GM12891 (cell line): ENCODE results near the gene SUN5.

ENCODE experiments used
- POLR2A ChIP-seq: IDR thresholded peaks from 2 replicates; pipeline ENCODE4 v1.6.1; 2011; ENCODE audit warnings: low read depth, low read length, control low read depth
- POLR2AphosphoS5 ChIP-seq: IDR thresholded peaks from 2 replicates; pipeline ENCODE4 v1.6.1; 2011; ENCODE audit warnings: low read depth, low read length, control low read depth
- POU2F2 ChIP-seq: IDR thresholded peaks from 2 replicates; pipeline ENCODE4 v1.6.1; 2011; ENCODE audit warnings: low read depth, mild to moderate bottlenecking, control low read depth, low read length, moderate library complexity
- SPI1 ChIP-seq: IDR thresholded peaks from 2 replicates; pipeline ENCODE4 v1.6.1; 2011; ENCODE audit warnings: low read depth, low read length, control low read depth
- TAF1 ChIP-seq: IDR thresholded peaks from 2 replicates; pipeline ENCODE4 v1.6.1; 2011; ENCODE audit warnings: low read depth, low read length, control low read depth

- TF ChIP-seq POLR2AphosphoS5 (no peak), POLR2A (no peak), TAF1 (no peak), POU2F2 (no peak), SPI1 (no peak)
Measured at GRCh38 chr20:32969356-32970114, 34.7 kb downstream of the SUN5 start.
